GM23338 (cell line): ENCODE data around the gene ENC1.

Experiments
- CREB1 ChIP-seq: fragments of 250-450 bp; sonication (Bioruptor Pico); IDR thresholded peaks from 2 replicates; pipeline ENCODE4 v1.5.0; 2020; ENCODE audit warnings: low read depth, mild to moderate bottlenecking, moderate library complexity
- POLR2AphosphoS5 ChIP-seq: IDR thresholded peaks from 2 replicates; pipeline ENCODE4 v1.6.1; 2016; ENCODE audit warnings: antibody characterized with exemption, low read depth
- TF ChIP-seq, protein P1 (sequence below), 2 experiments: fragments of 200-600 bp in 1 of 2; sonication (generic) in 1 of 2; conservative IDR thresholded peaks; 2 replicates each; pipeline versions ENCODE4 v1.5.1 to v1.6.1; 2016 to 2017; ENCODE audit warnings: antibody characterized with exemption in 2 of 2, low read depth in 2 of 2, mild to moderate bottlenecking in 2 of 2, moderate library complexity in 1 of 2

DNA sequence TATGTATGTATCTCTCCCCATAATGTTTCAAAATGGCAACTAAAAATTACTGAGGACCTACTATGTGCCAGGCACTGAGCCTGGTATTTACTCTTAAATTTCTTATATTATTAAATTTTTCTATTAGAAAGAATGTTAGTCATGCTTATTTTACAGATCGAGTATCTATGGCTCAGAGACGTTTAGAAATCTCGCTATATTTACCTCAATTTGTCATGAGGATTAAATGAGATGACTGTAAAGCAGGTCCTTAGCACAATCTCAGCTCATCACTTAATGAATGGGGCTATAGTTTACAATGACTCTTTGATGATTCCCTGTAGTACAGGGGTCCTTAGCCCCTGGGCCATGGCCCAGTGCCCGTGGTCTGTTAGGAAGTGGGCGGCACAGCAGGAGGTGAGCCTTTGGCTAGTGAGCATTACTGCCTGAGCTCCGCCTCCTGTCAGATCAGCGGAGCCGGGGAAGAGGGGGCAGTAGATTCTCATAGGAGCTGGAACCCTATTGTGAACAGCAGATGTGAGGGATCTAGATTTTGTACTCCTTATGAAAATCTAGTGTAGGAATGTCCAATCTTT lies 15.5 kb downstream of the ENC1 start:
- TF ChIP-seq CREB1 (CRISPR knock-in tag) (no peak), POLR2AphosphoS5 (no peak)
- TF ChIP-seq, protein P1, sequence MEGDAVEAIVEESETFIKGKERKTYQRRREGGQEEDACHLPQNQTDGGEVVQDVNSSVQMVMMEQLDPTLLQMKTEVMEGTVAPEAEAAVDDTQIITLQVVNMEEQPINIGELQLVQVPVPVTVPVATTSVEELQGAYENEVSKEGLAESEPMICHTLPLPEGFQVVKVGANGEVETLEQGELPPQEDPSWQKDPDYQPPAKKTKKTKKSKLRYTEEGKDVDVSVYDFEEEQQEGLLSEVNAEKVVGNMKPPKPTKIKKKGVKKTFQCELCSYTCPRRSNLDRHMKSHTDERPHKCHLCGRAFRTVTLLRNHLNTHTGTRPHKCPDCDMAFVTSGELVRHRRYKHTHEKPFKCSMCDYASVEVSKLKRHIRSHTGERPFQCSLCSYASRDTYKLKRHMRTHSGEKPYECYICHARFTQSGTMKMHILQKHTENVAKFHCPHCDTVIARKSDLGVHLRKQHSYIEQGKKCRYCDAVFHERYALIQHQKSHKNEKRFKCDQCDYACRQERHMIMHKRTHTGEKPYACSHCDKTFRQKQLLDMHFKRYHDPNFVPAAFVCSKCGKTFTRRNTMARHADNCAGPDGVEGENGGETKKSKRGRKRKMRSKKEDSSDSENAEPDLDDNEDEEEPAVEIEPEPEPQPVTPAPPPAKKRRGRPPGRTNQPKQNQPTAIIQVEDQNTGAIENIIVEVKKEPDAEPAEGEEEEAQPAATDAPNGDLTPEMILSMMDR (conservative IDR thresholded peaks at IDR 0.05; ENCODE audit: low read depth in 2 of 2) = no peak
